HG03378 (cell line): ENCODE data around the gene MST1.
A peak's percentile ranks its signal among the peaks of the same experiment; 100 is the strongest.

ENCODE experiments used
- ATAC-seq: cut with Tn5 transposase; IDR thresholded peaks from one replicate; pipeline ENCODE4 v1.9.1; 2021; ENCODE audit warnings: mild to moderate bottlenecking, moderate library complexity; ENCODE audit not compliant: unreplicated experiment

MST1 gene

DNA sequence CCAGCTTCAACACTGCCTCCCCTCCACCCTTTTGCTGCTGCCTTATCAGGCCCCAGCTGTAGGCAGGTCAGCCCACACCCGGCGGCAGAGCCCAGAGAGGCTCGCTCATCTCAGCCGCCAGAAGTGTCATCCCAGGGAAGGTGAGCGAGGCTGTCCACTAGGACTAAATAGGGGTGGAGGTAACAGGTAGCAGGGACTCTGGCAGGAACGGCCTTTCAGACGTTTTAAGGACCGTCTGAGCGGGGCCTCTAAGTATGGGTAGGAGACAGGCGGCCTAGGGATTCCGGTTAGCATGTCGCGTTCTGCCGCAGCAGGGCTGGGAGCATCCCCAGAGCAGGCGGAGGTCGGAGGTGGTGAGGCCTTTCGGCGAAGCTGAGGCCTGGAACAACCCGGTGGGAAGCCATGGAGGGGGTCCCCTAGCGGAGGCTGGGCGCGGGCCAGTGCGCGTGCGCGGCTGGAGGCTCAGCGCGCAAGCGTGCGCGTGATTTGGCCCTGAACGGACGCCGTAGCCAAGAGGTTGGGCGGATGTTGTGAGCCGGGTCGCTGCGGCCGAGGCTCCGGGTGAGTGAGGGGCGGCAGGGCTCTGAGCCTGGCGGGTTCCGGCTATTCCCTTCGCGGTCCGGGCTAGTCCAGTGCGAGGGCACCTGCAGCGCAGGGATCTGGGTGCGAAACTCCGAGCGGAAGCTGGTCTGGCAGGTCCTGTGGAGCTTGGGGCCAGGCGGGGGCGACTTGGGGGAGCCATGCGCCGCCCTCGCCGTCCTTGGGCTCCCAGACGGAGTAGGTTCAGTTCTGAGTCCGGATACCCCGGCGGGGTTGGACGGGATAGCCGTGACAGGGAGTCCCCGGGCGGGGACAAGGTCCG is at the start of gene MST1, which contains the start of gene RNF123:
TSS of gene MST1 (minus strand) at position 429 of the 862 bp plus-strand sequence. CDS start 783 bp downstream, outside the sequence.
TSS of gene RNF123 (plus strand) at position 512 of the 862 bp plus-strand sequence. CDS start 1,609 bp downstream, outside the sequence.
- ATAC-seq = peak; percentile 36

DNA sequence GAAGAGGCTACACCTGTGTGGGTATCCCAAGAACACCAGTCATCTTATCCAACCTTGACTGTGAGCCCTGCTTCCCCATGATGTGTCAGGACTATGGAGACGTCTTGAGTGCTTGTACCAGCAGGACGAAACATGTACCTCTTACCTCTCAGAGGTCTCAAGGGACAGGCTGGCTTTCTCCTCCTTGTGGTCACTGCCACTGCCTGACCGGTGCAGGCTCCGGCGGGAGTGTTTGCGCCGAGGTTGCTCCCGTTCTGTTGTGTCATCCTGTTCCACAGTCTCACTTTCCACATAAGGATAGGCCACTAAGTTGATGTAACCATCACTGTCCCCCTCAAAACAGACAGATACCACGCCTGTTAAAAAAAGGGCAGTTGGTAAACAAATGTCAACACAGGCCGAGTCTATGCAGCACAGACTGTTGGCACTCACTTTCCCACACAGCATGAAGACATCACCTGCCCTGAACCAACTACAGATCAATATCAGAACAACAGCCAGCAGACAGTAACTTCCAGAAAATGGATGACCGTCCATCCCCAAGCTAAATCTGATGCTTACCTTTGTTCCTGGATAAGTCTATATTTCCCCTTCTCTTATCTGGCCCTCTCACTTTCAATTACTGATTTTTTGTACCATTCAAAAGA is 48.9 kb upstream of the MST1 start:
- ATAC-seq = no peak

DNA sequence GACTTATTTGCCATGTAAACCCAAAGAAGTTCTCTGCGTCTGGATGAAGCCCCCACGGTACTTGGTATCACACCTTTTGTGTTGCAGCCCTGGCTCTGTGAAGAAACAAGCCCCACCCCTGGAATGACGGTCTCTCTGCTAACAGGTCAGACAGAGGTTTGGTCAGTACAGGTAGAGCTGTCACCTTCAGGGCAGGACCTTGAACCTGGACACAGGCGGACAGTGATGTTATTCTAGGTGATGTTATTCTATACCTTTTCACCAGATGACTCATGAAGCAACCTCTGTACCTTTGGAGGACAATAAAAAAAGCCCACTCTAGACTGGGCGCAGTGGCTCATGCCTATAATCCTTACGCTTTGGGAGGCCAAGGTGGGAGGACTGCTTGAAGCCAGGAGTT is 45.5 kb upstream of the MST1 start:
- no peak for ATAC-seq

DNA sequence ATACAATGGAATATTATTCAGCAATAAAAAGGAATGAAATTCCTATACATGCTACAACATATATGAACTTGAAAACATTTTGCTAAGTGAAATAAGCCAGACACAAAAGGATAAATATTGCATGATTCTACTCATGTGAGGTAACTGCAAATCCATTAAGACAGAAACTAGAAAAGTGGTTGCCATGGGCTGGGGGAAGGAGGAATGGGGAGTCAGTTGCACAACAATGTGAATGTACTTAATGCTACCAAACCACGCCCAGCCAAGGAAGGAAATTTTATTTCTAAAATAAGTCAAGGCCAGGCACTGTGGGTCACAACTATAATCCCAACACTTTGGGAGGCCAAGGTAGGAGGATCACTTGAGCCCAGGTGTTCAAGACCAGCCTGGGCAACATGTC is 44.3 kb upstream of the MST1 start:
- ATAC-seq = no peak

DNA sequence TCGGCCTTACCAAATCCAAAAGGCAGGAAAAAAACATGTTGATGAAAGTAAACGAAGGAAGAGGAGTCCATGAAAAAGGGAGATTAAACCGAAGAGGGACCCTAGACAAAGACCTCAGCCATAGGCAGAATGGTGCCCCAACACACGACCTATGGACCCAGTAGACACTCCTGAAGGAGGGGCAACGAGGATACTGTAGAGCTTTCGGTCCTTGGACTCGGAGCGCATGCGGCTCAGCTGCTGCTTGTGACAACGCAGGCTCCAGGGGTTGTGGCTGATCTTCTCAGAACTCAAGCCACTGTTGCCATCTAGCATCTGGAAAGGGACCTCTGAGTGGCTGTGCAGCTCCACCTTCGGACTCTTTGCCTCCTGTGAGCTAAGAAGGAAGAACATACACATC is 43.3 kb upstream of the MST1 start:
- no peak for ATAC-seq

DNA sequence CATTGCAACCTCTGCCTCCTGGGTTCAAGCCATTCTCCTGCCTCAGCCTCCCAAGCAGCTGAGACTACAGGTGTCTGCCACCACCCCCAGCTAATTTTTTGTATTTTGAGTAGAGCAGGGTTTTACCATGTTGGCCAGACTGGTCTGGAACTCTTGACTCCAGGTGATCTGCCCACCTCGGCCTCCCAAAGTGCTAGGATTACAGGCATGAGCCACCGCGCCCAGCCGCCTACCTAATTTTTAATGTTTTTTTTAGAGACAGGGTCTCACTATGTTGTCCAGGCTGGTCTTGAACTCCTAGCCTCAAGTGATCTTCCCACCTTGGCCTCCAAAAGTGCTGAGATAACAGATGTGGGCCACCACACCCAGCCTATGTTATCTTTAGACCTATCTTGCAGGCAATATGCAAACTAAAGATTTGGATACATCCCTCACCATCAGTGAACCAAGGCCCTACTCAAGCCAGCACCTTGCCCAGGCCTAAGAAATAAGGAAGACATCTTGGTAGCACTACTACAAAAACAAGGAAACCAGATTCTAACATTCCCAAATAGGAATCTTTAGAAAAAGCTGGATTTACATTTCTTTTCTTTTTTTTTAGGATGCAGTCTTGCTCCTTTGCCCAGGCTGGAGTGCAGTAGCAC is 40.8 kb upstream of the MST1 start:
- ATAC-seq = no peak

DNA sequence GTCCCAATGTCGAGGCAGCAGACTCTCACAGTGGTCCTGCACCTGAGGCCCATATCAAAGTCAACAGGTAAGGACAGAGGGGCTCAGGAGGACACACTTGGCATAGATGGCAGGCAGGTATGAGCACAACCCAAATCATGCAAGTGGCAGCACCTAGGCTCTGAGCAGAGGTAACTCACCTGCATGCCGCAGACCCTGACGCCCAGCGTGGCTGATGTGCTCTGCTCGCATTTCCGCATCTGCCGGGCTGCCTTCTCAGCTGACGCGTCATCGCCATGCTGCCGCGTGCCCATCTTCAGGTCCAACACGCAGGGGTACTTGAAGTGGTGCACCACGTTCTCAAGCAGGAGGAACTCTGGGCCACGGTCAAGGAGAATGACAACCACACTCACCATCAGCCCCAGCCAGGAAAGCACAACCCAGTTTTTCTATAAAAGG is 38.7 kb upstream of the MST1 start:
- ATAC-seq = no peak

DNA sequence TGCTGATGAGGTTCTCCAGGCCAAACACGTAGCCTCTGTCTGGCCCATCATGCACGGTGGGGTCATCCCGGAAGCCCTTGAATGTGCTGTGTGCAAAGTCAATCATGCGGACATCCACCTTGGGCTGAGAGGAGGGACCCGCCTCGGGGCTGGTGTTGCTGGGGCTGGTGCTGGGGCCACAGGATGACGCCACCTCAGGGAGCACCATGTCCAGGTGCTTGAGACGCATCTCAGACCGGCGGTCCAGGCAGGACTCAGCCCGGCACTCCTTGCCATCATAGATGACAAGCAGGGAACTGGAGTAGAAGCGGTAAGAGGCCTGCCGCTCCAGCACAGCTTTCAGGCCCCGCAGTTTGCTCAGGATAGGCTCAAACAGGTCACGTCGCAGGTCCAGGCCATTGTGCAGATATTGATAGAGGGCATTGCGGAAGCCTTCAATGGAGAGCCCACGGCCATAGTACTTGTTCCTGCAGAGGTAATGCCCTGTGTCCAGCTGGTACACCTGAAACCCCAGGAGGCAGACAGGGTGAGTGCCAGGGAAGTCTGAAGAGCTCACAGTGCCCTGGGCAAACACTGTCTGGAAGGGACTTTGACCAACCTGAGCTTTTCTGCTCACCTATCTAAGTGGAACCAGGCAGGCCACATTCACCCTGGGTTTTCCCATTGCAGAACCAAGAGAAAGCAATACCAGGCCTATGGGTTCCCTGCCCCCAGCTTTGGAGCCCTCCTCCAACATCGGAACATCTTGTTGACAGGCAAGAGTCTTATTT is 38.1 kb upstream of the MST1 start:
- no peak for ATAC-seq

DNA sequence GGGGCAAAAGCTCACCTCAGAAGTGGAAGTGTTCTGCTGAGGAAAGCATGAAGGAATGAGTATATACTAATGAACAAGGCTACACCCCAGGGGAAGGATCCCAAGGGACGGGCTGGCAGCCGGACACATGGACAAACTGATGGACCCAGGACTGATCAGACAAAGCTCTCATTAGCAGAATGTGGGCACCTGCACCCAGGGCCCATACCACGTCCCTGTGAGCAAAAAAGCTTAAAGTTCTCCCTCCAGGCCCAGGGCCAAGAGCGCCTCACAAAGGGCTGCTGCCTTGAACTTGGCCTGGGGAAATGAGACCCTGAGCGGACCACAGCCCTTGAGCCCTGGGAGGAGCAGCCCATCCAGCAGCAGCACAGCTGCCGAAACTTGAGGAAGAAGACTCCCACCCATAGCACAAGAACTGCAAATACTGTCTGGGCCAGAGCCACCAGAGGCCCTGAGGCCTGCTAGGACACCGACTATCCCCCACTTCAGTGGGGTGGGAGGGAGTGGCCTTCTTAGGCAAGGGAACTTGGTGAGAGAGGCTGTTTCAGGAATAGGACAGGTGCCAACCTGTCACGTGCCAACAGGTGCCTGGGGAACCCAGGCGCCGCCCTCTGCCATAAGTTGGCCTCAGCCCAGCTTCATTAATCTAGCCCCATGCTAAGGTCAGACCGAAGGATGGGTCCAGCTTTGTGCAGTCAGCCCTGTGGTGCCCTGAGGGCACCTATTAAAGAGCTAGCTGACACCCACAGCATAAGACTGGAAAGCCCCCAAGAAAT is 36.8 kb upstream of the MST1 start:
- ATAC-seq = no peak

DNA sequence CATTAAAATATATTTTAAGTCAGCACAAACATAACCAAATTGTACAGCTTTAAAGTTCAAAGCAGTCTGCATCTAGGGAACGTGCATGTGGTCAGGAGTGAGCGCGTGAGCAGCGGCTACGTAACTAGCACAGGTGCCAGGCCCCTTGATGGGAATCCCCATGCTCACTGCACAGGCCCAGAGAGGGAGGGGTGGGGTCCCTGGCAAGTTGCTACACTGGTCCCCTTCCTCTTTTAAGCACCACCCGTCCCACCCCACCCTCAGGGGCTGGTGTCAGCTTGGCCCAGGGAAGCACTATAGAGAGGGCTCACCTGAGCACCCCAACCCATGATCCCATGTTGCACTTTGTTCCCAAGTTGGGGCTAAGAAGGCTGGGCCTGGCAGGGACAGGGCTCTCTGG is 35.3 kb upstream of the MST1 start:
- ATAC-seq = no peak

DNA sequence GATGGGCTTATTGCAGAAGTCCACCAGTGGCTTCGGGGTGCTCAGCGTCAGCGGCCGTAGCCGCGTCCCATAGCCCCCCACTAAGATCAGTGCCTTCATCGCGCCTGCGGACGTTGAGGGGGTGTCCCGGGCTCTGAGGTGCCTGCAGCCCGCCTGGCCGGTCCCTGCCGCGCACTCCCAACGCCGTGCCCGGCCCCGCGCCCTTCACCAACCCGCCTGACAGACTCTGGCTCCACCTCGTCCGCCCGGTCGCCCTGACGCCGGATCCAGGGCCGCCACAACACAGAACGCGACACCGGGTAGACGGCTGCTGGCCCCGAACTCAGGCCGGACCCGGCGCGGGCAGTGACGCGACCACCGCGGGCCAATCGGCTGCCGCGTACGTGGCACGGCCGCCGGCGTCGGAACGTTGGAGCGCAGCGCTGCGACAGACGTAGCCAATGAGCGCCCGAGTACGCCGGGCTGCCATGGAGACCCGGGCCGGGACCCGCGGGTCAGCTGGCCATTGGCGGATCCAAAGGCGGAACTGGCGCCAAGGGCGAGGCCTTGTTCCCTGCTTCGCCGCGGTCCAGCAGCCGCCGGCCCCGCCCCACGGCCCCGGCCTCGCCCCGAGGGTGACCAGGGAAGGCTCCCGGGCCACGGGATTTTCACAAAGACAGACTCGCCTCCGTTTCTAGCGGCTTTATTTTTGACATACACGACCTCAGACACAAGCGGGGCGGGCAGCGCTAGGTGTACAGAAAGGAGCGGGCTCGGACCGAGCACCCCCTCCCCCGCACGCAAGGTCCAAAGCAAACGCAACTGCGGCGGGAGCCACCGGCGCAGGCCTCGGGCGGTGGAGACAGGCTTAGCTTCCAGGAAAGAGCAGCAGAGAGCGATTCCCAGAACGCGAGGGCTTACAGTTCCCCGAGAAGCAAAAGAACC is 34.6 kb upstream of the MST1 start, which contains the start of gene GMPPB:
TSS of gene GMPPB (minus strand) at position 324 of the 924 bp plus-strand sequence. CDS start at position 99, 225 bp downstream.
- ATAC-seq = peak; percentile 60

DNA sequence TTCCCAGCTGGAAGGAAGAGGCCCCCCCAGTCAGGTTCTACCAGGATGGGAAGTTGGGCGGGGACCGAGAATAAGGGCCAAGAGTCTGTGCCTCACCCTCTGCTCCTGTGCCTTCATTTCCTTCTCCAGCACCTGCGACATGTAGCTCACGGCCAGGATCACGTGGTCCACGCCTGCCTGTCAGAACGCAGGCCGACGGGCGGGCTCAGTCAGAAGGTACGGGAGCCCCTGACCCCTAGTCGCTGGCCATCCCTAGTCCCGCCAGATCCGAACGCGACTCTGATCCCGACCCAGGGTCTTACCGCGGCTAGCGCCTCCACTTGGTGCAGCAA is 34.0 kb upstream of the MST1 start:
- no peak for ATAC-seq

DNA sequence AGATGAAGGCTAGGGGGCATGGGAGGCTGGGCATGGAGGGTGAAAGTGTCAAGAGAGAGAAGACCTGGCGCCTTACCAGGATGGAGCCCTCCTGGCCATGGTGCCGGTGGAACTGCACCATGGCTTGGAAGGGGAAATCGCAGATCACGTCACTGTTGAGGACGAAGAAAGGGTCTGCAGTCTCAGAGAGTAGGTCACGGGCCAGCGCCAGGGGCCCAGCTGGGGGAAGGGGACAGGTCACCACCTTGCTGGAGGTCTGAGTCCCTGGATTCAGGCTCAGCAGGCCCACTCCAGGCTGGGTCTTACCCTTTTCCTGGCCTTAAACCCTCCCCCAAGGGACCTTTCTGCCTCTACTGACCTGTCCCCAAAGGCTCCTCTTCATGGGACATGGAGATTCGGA is 33.6 kb upstream of the MST1 start:
- no peak for ATAC-seq

DNA sequence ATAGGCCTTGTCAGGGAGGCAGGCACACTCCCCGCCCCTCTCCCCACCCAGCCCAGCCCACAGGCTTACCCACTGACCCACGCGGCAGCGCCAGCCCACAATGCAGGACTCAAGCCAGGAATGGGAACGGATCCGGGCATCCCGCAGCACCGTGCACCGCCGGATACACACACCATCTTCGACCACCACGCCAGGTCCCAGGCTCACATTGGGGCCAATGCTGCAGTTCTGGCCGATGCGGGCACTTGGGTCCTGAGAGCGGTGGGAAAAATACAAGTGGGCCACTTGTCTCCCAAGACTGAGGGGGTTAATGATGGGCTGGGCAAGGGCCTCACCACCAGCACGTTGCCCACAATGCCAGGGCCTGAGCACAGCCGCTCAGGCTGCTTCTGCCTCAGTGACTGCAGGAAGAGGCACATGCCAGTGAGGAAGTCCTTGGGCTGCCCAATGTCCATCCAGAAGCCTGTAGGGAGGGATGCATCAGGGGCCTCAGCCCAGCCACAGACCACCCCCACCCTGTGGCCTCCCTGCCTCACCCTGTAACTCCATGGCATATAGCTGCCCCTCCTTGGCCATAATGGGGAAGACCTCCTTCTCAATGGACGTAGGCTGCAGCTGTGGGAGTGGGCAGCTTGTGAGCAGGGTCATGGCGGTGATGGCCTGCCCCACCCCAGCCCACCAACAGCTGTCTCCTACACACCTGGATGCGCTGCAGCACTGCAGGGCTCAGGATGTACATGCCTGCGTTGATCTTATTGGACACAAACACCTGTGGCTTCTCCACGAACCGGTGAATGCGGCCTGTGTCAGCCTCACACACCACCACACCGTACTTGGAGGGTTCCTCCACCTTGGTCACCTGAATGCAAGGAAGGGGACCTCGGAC is 32.9 kb upstream of the MST1 start:
- ATAC-seq = no peak

DNA sequence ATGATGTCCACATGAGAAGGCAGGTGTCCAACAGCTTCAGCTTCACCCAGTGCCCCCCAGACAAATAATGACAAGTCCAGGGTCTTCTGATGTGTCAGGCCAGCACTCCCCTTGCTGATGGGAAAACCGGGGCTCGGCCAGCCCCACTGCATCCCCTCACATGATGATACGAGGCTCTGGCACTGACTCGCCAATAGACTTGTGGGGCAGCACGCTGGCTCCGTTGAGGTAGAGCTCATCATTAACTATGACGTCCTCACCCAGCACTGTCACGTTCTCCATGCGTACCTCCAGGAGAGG is 32.3 kb upstream of the MST1 start:
- ATAC-seq = no peak

DNA sequence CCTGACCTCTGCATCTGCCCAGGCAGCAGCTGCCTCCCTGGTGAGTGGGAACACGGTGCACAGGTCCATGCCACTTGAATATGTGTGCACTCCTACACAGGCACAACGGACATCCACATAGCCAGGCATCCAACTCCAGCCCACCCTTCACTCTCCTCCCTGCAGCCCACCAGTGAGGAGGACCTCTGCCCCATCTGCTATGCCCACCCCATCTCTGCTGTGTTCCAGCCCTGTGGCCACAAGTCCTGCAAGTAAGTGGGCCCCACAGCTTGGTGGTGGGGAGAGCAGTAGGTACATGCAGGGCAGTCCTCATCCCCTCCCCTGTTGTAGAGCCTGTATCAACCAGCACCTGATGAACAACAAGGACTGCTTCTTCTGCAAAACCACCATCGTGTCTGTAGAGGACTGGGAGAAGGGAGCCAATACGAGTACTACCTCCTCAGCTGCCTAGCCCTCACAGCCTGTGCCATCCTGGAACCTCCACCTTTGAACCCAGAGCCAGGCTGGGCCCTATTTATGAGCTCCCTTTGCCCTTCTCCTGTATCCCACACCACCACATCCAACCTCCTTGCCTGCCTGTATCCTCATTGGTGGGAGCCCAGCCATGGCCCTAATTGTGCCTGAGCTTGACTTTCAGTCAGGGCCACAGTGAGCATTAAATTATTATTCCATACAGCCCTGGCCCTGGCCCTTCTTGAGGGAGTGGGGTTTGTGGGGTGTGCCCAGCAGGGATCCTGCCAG is 31.8 kb upstream of the MST1 start:
- ATAC-seq = no peak

DNA sequence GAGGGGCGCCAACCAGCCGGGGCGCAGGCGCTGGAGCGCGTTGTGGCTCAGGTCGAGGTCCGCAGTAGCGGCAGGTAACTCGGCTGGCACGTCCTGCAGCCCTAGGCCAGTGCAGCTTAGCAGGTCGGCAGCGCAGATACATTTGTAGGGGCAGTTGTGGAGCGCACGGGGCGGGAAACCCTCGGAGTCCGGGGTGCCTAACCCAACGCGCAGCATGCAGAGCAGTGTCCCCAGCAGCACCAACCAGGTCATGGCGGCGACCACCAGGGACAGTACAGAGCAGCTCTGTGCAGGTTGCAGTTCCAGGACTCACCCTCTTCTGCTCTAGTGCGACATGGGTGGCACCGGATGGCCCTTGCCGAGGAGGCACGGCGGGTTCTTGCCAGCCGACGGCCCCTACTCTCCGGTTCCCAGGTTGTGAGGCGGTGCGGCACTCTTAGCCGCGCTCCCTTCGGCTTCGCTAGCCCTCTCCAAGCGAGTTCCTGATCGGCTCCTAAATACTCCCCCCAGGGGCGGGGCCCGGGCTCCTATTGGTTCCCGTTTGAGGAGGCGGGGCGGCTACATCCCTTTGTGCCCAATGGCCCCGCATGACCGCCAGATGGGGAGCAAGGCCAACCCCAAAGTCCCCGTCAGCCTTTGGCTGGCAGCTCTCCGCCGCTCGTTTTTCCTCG is 30.1 kb upstream of the MST1 start, which contains the start of gene AMIGO3:
TSS of gene AMIGO3 (minus strand) at position 471 of the 671 bp plus-strand sequence. CDS start at position 252, 219 bp downstream.
- ATAC-seq = peak; percentile 45
